ENCODE data around the gene ANKRD40. TPM values are rescaled to one million over a fixed set of nuclear protein-coding genes. Genes with fewer than 3 reads are reported as not detected.

The ANKRD40 gene
- total RNA-seq, 1 experiment from 2014 or later = 83.1 TPM

DNA sequence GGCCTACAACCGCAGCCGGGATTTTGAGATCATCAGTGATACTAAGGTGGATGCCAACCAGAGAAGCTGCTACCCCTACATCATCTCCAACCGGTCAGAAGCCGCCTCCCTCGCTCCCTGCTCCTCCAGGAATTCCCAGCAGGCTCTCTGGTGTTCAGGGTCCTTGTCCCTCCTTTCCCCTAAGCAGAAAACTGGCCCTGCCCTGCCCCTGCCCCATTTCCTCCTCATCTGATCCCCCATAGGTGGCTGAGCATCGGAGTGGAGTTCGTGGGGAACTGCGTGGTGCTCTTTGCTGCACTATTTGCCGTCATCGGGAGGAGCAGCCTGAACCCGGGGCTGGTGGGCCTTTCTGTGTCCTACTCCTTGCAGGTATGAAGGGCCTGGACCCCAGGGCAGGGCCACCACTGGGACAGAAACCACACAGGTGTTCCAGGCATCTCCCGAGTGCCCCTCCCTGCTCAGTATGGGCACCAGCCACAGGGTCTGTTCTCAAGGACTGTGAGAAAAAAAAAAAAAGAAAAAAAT lies 29.8 kb downstream of the ANKRD40 start:
- no peaks in the 10 kb centered on the region for H3K36me3 ChIP-seq
- H3K4me3 ChIP-seq = no peak overlapping the region
- DNase-seq (ENCODE audit: low read depth in 1 of 2, low spot score in 2 of 2) = peak in 1 of 2 experiments; percentile 43
- peaks cover 11% of the 10 kb centered on the region for H3K4me1 ChIP-seq (replicated peaks)
- H3K27me3 ChIP-seq (replicated peaks) = no peaks in the 10 kb centered on the region
- no peak overlapping the region for H3K27ac ChIP-seq
- H3K9me3 ChIP-seq (replicated peaks) = no peaks in the 10 kb centered on the region

- Histone ChIP-seq H3K27me3 (replicated peaks) (no peaks in the 10 kb centered on the region), H3K36me3 (no peaks in the 10 kb centered on the region), H3K4me1 (replicated peaks) (peaks cover 8% of the 10 kb centered on the region), H3K4me3 (no peak overlapping the region), H3K27ac (no peak overlapping the region), H3K9me3 (replicated peaks) (no peaks in the 10 kb centered on the region)
- DNase-seq (ENCODE audit: low read depth in 1 of 2, low spot score in 2 of 2) = no peak
These were observed 31.4 kb downstream of the ANKRD40 start for GRCh38 chr17:50676065-50676975.

DNA sequence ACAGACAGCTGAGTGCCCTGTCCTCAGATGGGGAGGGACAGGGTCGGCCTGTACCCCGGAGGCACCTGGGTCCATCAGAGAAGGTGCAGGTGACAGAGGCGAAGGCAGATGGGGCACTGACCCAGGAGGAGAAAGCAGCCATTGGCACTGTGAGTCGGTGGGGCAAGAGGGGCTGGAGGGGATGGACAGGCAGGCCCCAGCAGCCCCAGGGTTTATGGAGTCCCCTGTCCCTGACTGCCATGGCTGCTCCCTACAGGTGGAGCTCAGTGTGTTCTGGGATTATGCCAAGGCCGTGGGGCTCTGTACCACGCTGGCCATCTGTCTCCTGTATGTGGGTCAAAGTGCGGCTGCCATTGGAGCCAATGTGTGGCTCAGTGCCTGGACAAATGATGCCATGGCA lies 32.1 kb downstream of the ANKRD40 start:
- no peak overlapping the region for H3K4me3 ChIP-seq
- H3K4me1 ChIP-seq (replicated peaks) = peaks cover 2% of the 10 kb centered on the region; the same call in 1 of the 2 replicates
- H3K36me3 ChIP-seq = no peaks in the 10 kb centered on the region
- no peaks in the 10 kb centered on the region for H3K9me3 ChIP-seq (replicated peaks)
- no peaks in the 10 kb centered on the region for H3K27me3 ChIP-seq (replicated peaks)
- H3K27ac ChIP-seq = no peak overlapping the region
- no peak for DNase-seq (ENCODE audit: low read depth in 1 of 2, low spot score in 2 of 2)

DNA sequence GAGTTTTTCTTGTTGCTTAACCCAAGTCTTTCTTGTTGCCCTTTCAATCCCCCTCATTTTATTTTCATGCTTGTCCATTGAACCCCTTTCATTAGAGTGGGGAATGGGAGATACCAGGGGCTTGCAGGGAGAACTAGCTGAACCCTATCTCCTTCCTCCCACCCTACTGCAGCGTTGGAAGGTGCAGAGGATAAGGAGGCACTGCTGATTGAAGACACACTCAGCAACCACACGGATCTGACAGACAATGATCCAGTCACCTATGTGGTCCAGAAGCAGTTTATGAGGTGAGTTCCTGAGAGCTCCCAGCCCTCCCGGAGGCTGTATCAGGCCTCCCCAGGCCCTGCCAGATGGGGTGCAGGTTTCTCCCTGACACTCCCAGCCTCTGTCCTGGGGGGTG lies 32.5 kb downstream of the ANKRD40 start:
- Histone ChIP-seq H3K4me3 (no peak overlapping the region), H3K27me3 (replicated peaks) (no peaks in the 10 kb centered on the region), H3K36me3 (no peaks in the 10 kb centered on the region), H3K27ac (no peak overlapping the region), H3K9me3 (replicated peaks) (no peaks in the 10 kb centered on the region), H3K4me1 (replicated peaks) (no peaks in the 10 kb centered on the region)
- no peak for DNase-seq (ENCODE audit: low read depth in 1 of 2, low spot score in 2 of 2)

DNA sequence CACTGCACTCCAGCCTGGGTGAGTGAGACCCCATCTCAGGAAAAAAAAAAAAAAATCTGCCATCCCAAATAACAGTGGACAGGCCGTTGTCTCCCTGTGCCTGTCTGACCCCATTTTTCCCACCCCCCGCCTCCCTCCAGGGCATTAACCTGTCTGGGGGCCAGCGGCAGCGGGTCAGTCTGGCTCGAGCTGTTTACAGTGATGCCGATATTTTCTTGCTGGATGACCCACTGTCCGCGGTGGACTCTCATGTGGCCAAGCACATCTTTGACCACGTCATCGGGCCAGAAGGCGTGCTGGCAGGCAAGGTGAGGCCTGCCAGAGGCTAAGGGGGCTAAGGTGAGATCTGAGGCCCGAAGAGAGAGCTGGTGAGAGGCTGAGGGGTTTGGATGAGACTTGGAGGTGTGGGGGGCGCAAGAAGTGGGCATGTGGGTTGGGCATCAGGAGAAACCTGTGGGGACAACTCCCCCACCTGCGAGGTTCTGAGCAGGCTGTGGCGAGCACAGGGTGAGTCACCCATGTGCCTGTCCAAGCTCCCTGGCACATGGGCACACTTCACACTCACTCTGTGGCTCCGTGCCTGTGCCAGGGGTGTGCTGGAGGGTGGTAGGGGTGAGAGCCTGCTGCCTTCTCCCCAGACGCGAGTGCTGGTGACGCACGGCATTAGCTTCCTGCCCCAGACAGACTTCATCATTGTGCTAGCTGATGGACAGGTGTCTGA lies 34.7 kb downstream of the ANKRD40 start:
- no peak for DNase-seq (ENCODE audit: low read depth in 1 of 2, low spot score in 2 of 2)
- Histone ChIP-seq H3K27me3 (replicated peaks) (no peaks in the 10 kb centered on the region), H3K4me1 (replicated peaks) (peaks cover 10% of the 10 kb centered on the region), H3K9me3 (replicated peaks) (no peaks in the 10 kb centered on the region), H3K36me3 (no peaks in the 10 kb centered on the region), H3K27ac (no peak overlapping the region), H3K4me3 (no peak overlapping the region)

- H3K4me3 ChIP-seq = no peak overlapping the region
- DNase-seq (ENCODE audit: low read depth in 1 of 2, low spot score in 2 of 2) = no peak
- no peaks in the 10 kb centered on the region for H3K9me3 ChIP-seq (replicated peaks)
- H3K36me3 ChIP-seq = no peaks in the 10 kb centered on the region
- no peak overlapping the region for H3K27ac ChIP-seq
- peaks cover 17% of the 10 kb centered on the region for H3K4me1 ChIP-seq (replicated peaks)
- no peaks in the 10 kb centered on the region for H3K27me3 ChIP-seq (replicated peaks)
These were observed 35.6 kb downstream of the ANKRD40 start for GRCh38 chr17:50672071-50672470.

- Histone ChIP-seq H3K4me1 (replicated peaks) (peaks cover 17% of the 10 kb centered on the region), H3K4me3 (no peak overlapping the region), H3K27ac (peak overlapping the region; percentile 80), H3K36me3 (no peaks in the 10 kb centered on the region), H3K27me3 (replicated peaks) (no peaks in the 10 kb centered on the region), H3K9me3 (replicated peaks) (no peaks in the 10 kb centered on the region)
- no peak for DNase-seq (ENCODE audit: low read depth in 1 of 2, low spot score in 2 of 2)
These were observed 38.7 kb downstream of the ANKRD40 start for GRCh38 chr17:50668838-50669581.

DNA sequence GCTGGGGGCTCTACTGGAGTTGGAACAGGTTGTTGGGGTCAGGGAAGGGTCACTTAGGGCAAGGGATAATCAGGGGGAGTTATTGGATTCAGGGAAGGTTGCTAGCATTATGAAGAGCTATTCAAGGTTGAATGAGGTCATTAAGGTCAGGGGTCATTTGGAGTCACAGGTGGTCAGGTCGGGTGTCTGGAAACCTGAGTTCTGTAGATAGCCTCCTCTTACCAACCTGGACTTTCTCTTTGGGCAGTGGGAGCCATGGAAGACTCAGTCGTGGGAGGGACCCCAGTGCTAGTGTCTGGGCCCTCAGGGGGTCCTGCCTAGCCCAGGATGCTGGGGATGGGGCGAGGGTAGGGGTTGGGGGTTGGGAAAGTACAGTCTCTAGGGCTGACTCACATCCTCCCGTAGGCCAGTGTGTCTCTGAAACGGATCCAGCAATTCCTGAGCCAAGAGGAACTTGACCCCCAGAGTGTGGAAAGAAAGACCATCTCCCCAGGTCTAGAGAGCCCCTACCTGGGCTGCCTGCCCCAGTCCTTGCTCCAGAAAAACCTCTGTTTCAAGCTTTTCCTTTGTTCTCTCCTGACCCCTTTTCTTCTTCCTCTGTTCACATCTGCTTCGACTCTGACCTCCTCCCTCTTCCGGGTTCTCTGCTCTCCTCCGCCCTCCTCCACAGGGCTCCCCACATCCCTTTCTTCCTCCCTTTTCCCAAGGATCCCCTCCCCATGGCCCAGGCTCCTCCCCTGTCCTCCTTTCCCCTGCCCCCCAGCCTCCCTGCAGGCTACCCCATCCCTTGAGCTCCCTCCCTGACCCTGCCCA lies 39.5 kb downstream of the ANKRD40 start:
- no peak overlapping the region for H3K4me3 ChIP-seq
- H3K36me3 ChIP-seq = no peaks in the 10 kb centered on the region
- H3K27ac ChIP-seq = peak overlapping the region; percentile 80
- no peaks in the 10 kb centered on the region for H3K9me3 ChIP-seq (replicated peaks)
- peaks cover 17% of the 10 kb centered on the region for H3K4me1 ChIP-seq (replicated peaks)
- peak in 1 of 2 experiments; percentile 45 for DNase-seq (ENCODE audit: low read depth in 1 of 2, low spot score in 2 of 2)
- no peaks in the 10 kb centered on the region for H3K27me3 ChIP-seq (replicated peaks)

- Histone ChIP-seq H3K27ac (peak overlapping the region; percentile 80), H3K27me3 (replicated peaks) (no peaks in the 10 kb centered on the region)
- DNase-seq (ENCODE audit: low read depth in 1 of 2, low spot score in 2 of 2) = no peak
These were observed 40.3 kb downstream of the ANKRD40 start for GRCh38 chr17:50667259-50668024.

DNA sequence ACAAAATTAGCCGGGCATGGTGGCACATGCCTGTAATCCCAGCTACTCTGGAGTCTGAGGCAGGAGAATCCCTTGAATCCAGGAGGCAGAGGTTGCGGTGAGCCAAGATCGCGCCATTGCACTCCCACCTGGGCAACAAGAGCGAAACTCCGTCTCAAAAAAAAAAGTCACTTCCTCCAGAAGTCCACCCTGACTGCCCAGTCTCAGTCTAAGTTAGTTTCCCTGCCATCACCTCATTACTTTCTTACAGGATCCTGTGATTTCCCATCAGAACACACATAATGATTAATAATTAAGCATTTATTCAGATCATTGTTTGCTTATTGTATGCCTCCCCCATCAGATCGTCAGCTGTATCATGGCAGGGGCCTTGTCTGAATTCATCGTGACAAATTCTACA lies 41.4 kb downstream of the ANKRD40 start:
- no peak overlapping the region for H3K27ac ChIP-seq
- H3K9me3 ChIP-seq (replicated peaks) = no peaks in the 10 kb centered on the region
- no peak for DNase-seq (ENCODE audit: low read depth in 1 of 2, low spot score in 2 of 2)
- no peaks in the 10 kb centered on the region for H3K36me3 ChIP-seq
- no peak overlapping the region for H3K4me3 ChIP-seq
- H3K27me3 ChIP-seq (replicated peaks) = no peaks in the 10 kb centered on the region
- peaks cover 33% of the 10 kb centered on the region for H3K4me1 ChIP-seq (replicated peaks)

More at GRCh38 chr17:50667259-50668024, 40.3 kb downstream of the ANKRD40 start:
- H3K9me3 ChIP-seq (replicated peaks) = no peaks in the 10 kb centered on the region
- H3K36me3 ChIP-seq = no peaks in the 10 kb centered on the region
- H3K4me1 ChIP-seq (replicated peaks) = peaks cover 21% of the 10 kb centered on the region
- H3K4me3 ChIP-seq = no peak overlapping the region

DNA sequence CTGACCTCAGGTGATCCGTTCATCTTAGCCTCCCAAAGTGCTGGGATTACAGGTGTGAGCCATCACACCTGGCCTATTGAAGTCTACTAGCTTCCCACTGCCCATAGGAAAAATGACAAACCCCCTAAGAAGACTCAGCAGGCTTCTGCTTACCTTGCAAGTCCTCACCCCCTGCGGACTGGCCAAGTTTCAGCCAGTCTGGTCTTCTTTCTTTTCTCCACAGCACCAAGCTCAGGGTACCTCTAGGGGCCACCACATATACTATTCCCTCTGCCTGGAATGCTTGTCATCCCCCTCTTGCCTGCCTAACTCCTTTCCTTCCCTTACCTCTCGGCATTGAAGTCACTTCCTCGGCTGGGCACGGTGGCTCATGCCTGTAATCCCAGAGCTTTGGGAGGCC lies 41.9 kb downstream of the ANKRD40 start:
- peaks cover 37% of the 10 kb centered on the region for H3K4me1 ChIP-seq (replicated peaks)
- DNase-seq (ENCODE audit: low read depth in 1 of 2, low spot score in 2 of 2) = no peak
- no peaks in the 10 kb centered on the region for H3K9me3 ChIP-seq (replicated peaks)
- H3K4me3 ChIP-seq = no peak overlapping the region
- no peak overlapping the region for H3K27ac ChIP-seq
- 0 out of 2 replicates have a peak, but pooled peaks cover 4% of the 10 kb centered on the region for H3K36me3 ChIP-seq
- no peaks in the 10 kb centered on the region for H3K27me3 ChIP-seq (replicated peaks)

- no peak for DNase-seq (ENCODE audit: low read depth in 1 of 2, low spot score in 2 of 2)
- Histone ChIP-seq H3K9me3 (replicated peaks) (no peaks in the 10 kb centered on the region), H3K36me3 (0 out of 2 replicates have a peak, but pooled peaks cover 6% of the 10 kb centered on the region), H3K4me1 (replicated peaks) (peaks cover 47% of the 10 kb centered on the region), H3K4me3 (no peak overlapping the region), H3K27ac (no peak overlapping the region), H3K27me3 (replicated peaks) (no peaks in the 10 kb centered on the region)
These were observed 42.8 kb downstream of the ANKRD40 start for GRCh38 chr17:50664788-50665458.

Data from SJSA1 (cell line).